Mucosa of descending colon (tissue), 3 donors: Measurements from ENCODE around the gene FMN1. TPM values are rescaled to one million over a fixed set of nuclear protein-coding genes. Genes with fewer than 3 reads are reported as not detected.
A peak's percentile ranks its signal among the peaks of the same experiment; 100 is the strongest.

Source experiments
- ATAC-seq: fragments of 200-7000 bp; cut with Tn5 transposase; one replicate; pipeline ENCODE4 v1.9.1; 2020; ENCODE audit warnings: mild to moderate bottlenecking, moderate library complexity
- DNase-seq, 3 donors: peaks; one replicate each; pipeline ENCODE4 v3.0.0-alpha.2; 2020
- H3K36me3 ChIP-seq: fragments of 200-600 bp; one replicate; pipeline ENCODE4 v1.8.0; 2021; ENCODE audit warnings: low read depth, mild to moderate bottlenecking
- H3K4me1 ChIP-seq: fragments of 200-600 bp; one replicate; pipeline ENCODE4 v1.8.0; 2021; ENCODE audit warnings: low read depth, mild to moderate bottlenecking
- H3K4me3 ChIP-seq: fragments of 200-600 bp; one replicate; pipeline ENCODE4 v1.8.0; 2021; ENCODE audit warnings: mild to moderate bottlenecking
- H3K9me3 ChIP-seq: fragments of 200-600 bp; one replicate; pipeline ENCODE4 v1.8.0; 2021; ENCODE audit warnings: mild to moderate bottlenecking
- intact Hi-C, 2 donors: fragments of 100-400 bp; cut with DNase I in 1 of 2; cut with micrococcal nuclease in 1 of 2; formaldehyde crosslinking; loops; one replicate each; pipeline versions ENCODE4 v1.11.0 to v1.11.1; 2022; cut with DNase I, micrococcal nuclease
- total RNA-seq, 3 donors: library from RNA; stranded (reverse); fragmentation: NEBNext Ultra II Directional in 2 of 3; extraction: Animal tissue kit (Norgen Biotek cat#: 25700) in 2 of 3; gene quantifications; one replicate each; pipeline versions ENCODE4 v1.2.1 to v1.2.4, GENCODE V29; 2021 to 2023
- TF ChIP-seq, protein P1 (sequence below): fragments of 200-600 bp; IDR thresholded peaks from one replicate; pipeline ENCODE4 v1.8.0; 2022; ENCODE audit warnings: antibody characterized with exemption, mild to moderate bottlenecking
- donor health status: DM: no; HTN: no; CAD: no; lungs with moderate emphysema.
- donor health status: DM: no; HTN: no; CAD: no.
- donor health status: DM: no; HTN: yes; CAD: no.

Gene FMN1
- total RNA-seq, 3 donors from 2014 or later: 30.8 to 65.1 (median 43.4) TPM

DNA sequence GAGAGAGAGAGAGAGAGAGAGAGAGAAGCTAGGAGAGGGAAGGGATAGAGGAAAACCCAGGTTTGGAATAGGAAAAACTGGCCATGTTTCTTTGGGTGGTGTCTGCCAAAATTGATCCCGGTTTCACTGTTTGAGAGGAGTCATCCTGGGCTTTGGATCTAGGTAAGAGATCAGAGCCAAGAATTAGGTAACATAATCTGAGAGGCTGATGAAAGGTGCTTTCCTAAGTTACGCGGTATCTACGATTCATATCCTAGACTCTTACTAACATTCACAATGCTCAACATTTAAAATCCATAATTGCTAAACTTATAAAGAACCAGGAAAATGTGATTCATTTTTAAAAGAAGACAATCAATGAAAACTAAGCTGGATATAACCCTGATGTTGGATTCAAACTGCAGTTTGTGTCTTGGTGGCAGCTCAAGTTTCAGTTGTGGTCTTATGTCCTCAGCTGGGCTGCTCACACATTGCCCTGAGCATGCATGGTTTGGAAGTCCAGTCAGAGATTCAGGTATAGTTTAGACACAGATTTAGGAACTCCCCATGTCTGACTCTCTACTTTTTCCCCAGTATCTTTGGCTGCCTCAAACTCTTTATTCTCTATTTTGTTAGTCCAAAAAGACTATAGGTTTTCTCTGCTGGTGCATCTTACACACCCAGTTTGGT is 42.5 kb upstream of the FMN1 start:
- no peaks in the 10 kb centered on the region for H3K36me3 ChIP-seq
- intact Hi-C loops: no loop called here
- no peaks in the 10 kb centered on the region for H3K4me1 ChIP-seq
- TF ChIP-seq, protein P1, sequence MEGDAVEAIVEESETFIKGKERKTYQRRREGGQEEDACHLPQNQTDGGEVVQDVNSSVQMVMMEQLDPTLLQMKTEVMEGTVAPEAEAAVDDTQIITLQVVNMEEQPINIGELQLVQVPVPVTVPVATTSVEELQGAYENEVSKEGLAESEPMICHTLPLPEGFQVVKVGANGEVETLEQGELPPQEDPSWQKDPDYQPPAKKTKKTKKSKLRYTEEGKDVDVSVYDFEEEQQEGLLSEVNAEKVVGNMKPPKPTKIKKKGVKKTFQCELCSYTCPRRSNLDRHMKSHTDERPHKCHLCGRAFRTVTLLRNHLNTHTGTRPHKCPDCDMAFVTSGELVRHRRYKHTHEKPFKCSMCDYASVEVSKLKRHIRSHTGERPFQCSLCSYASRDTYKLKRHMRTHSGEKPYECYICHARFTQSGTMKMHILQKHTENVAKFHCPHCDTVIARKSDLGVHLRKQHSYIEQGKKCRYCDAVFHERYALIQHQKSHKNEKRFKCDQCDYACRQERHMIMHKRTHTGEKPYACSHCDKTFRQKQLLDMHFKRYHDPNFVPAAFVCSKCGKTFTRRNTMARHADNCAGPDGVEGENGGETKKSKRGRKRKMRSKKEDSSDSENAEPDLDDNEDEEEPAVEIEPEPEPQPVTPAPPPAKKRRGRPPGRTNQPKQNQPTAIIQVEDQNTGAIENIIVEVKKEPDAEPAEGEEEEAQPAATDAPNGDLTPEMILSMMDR: no peak
- no peak overlapping the region for H3K4me3 ChIP-seq
- DNase-seq (no peak), ATAC-seq (no peak)
- no peaks in the 10 kb centered on the region for H3K9me3 ChIP-seq

- intact Hi-C loops: no loop called here
- no peaks in the 10 kb centered on the region for H3K4me1 ChIP-seq
- H3K9me3 ChIP-seq: no peaks in the 10 kb centered on the region
- no peak for ATAC-seq
- H3K36me3 ChIP-seq: no peaks in the 10 kb centered on the region
- peak in 1 of 3 donors; percentile 36 for DNase-seq
- TF ChIP-seq, protein P1: no peak
- H3K4me3 ChIP-seq: no peak overlapping the region
Measured at GRCh38 chr15:33234020-33234461, 39.5 kb upstream of the FMN1 start.

- ATAC-seq (peak; percentile 90), DNase-seq (peak in 1 of 3 donors; percentile 16)
- intact Hi-C loops: no loop called here
- no peak overlapping the region for H3K4me3 ChIP-seq
- no peaks in the 10 kb centered on the region for H3K9me3 ChIP-seq
- H3K36me3 ChIP-seq: no peaks in the 10 kb centered on the region
- TF ChIP-seq, protein P1: no peak
- H3K4me1 ChIP-seq: no peaks in the 10 kb centered on the region
Measured at GRCh38 chr15:33226559-33227181, 32.2 kb upstream of the FMN1 start.

DNA sequence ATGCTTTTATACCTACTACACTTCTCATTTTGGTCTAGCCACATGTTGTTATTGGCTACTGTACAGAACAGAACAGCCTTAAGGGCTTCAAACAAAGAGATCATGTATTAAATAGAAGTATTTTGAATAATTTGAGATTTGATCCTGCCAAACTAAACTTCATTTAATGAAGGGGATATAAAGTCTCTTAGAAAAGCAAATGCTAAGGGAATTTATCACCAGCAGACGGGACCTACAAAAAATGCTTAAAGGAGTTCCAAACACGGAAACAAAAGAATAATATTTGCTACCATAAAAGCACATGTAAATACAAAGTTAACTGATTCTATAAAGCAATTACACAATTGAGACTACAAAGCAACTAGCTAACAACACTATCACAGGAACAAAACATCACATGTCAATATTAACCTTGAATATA is 23.6 kb upstream of the FMN1 start:
- Histone ChIP-seq H3K4me1 (no peaks in the 10 kb centered on the region), H3K9me3 (no peaks in the 10 kb centered on the region), H3K4me3 (no peak overlapping the region), H3K36me3 (no peaks in the 10 kb centered on the region)
- peak; percentile 73 for ATAC-seq
- TF ChIP-seq, protein P1: no peak
- no peak for DNase-seq
- intact Hi-C loops: no loop called here

DNA sequence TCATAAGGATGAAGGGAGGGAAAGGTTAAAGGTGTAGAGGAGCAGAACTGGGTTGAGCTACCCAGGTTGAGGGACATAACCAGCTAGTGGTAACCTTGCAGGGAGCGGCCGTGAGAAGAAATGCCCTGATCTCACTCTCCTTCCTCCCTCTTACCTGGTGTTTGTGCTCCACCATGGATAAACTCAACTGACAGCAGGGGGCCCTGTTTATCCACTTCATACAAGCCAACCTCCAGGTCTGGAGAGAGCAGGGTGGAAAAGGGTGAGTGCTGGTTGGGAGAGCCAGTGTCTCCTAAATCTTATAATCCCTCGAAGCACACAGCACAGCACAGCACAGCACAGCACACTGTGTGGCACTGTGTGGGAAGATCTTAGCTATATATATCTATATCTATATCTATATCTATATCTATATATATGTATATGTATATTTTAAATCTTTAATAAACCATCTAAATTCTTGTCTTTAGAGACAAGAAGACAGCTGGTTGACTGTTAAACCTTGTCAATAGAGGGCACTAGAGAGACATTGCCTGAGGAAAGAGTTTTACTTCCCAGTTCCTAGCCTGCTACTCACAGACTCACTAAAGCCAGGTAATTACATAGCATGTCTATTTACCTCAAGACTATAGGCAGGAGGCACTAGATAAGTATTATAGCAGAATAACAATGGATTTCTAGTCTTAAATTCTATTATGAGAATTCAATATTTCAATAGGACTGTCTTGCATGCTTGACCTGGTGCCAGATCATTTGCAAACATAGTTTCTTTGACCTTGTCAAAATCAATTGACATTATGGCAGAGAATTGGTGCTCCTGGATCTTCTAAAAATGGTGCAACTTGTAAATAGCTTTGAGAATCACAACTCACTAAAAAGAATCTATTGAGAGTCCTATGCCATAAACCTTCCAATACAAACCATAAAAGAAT is 21.7 kb upstream of the FMN1 start:
- peak; percentile 89 for ATAC-seq
- peak in 1 of 3 donors; percentile 11 for DNase-seq

More for the DNA sequence above, 21.7 kb upstream of the FMN1 start:
- Histone ChIP-seq H3K4me3 (no peak overlapping the region), H3K9me3 (no peaks in the 10 kb centered on the region), H3K4me1 (no peaks in the 10 kb centered on the region), H3K36me3 (no peaks in the 10 kb centered on the region)
- intact Hi-C loops: no loop called here
- TF ChIP-seq, protein P1: no peak
